Stimulated activated naive CD4-positive, alpha-beta T cell treated with Interleukin-2 at 50 U/mL for 16 hours (primary cell): ENCODE results near the gene BCO2.
"Not testable (repeated sequence)": the region's sequence is repeated elsewhere in the genome, so short reads cannot be mapped to it uniquely, and the experiment has no call there.

Experiments used
- DNase-seq: peaks from one replicate; lab custom pipeline; 2025; lab: John Stamatoyannopoulos, UW

BCO2 gene

GRCh38 chr11:112167145-112167544, 8.2 kb upstream of the BCO2 start, which contains the start of gene TEX12:
TEX12 (plus strand) TSS chr11:112167372; CDS start chr11:112169269, 1,897 bp downstream.
- DNase-seq = no peak

GRCh38 chr11:112172362-112172994, 2.8 kb upstream of the BCO2 start:
- no peak for DNase-seq

- DNase-seq = no peak
Measured at GRCh38 chr11:112173152-112173551, 2.2 kb upstream of the BCO2 start.

- no peak for DNase-seq
Measured at GRCh38 chr11:112175599-112175952, 264 bp downstream of the BCO2 start.

- no peak for DNase-seq
Measured at GRCh38 chr11:112176077-112176476, 765 bp downstream of the BCO2 start.

GRCh38 chr11:112177589-112177988, 2.3 kb downstream of the BCO2 start:
- no peak for DNase-seq

GRCh38 chr11:112178428-112178827, 3.1 kb downstream of the BCO2 start:
- DNase-seq = no peak

GRCh38 chr11:112178936-112179335, 3.6 kb downstream of the BCO2 start:
- DNase-seq = no peak

- DNase-seq = no peak
Measured at GRCh38 chr11:112179601-112180000, 4.3 kb downstream of the BCO2 start.

- no peak for DNase-seq
Measured at GRCh38 chr11:112182867-112183266, 7.6 kb downstream of the BCO2 start.

- DNase-seq = no peak
Measured at GRCh38 chr11:112185883-112186282, 10.6 kb downstream of the BCO2 start.

- DNase-seq = no peak
Measured at GRCh38 chr11:112186304-112186703, 11.0 kb downstream of the BCO2 start.

- not testable (repeated sequence) for DNase-seq
Measured at GRCh38 chr11:112195113-112195512, 19.8 kb downstream of the BCO2 start.

- DNase-seq = no peak
Measured at GRCh38 chr11:112195951-112196351, 20.6 kb downstream of the BCO2 start.

GRCh38 chr11:112196519-112197087, 21.3 kb downstream of the BCO2 start:
- DNase-seq = no peak

GRCh38 chr11:112199101-112199500, 23.8 kb downstream of the BCO2 start:
- not testable (repeated sequence) for DNase-seq

- no peak for DNase-seq
Measured at GRCh38 chr11:112200252-112200651, 24.9 kb downstream of the BCO2 start.

- DNase-seq = no peak
Measured at GRCh38 chr11:112206071-112206470, 30.8 kb downstream of the BCO2 start.

- no peak for DNase-seq
Measured at GRCh38 chr11:112210890-112211289, 35.6 kb downstream of the BCO2 start.

GRCh38 chr11:112211536-112211935, 36.2 kb downstream of the BCO2 start:
- no peak for DNase-seq

GRCh38 chr11:112212290-112212689, 37.0 kb downstream of the BCO2 start:
- DNase-seq = no peak

- DNase-seq = no peak
Measured at GRCh38 chr11:112212710-112213109, 37.4 kb downstream of the BCO2 start.

- no peak for DNase-seq
Measured at GRCh38 chr11:112213753-112214152, 38.4 kb downstream of the BCO2 start.

GRCh38 chr11:112215621-112216020, 40.3 kb downstream of the BCO2 start:
- DNase-seq = no peak
